GM23338 (cell line): Measurements from ENCODE around the gene SLC9A3. TPM values are rescaled to one million over a fixed set of nuclear protein-coding genes. Genes with fewer than 3 reads are reported as not detected.

ENCODE experiments used
- ATAC-seq: fragments of 200-7000 bp; cut with Tn5 transposase; 3 replicates; pipeline ENCODE4 v1.9.1; 2020
- DNase-seq: peaks from one replicate; pipeline ENCODE4 v3.0.0-alpha.2; 2015; ENCODE audit warnings: low spot score
- H2AFZ ChIP-seq: fragments of 200-600 bp; sonication (generic); 2 replicates; pipeline ENCODE4 v1.8.0; 2016; ENCODE audit warnings: antibody characterized with exemption, mild to moderate bottlenecking, moderate library complexity
- H3F3A ChIP-seq: fragments of 200-600 bp; sonication (generic); replicated peaks from 2 replicates; pipeline ENCODE4 v1.8.0; 2017; ENCODE audit warnings: antibody characterized with exemption, mixed run types, low read depth
- H3K27ac ChIP-seq: fragments of 200-600 bp; sonication (generic); 2 replicates; pipeline ENCODE4 v1.6.1; 2016; ENCODE audit warnings: low read depth
- H3K27me3 ChIP-seq: fragments of 200-600 bp; sonication (generic); 2 replicates; pipeline ENCODE4 v1.8.0; 2016; ENCODE audit warnings: mild to moderate bottlenecking, mixed run types, moderate library complexity; ENCODE audit not compliant: insufficient read depth
- H3K36me3 ChIP-seq: fragments of 200-600 bp; sonication (generic); 2 replicates; pipeline ENCODE4 v1.8.0; 2016; ENCODE audit warnings: mild to moderate bottlenecking; ENCODE audit not compliant: insufficient read depth
- H3K4me1 ChIP-seq: fragments of 200-600 bp; sonication (generic); 2 replicates; pipeline ENCODE4 v1.8.0; 2016; ENCODE audit warnings: mild to moderate bottlenecking, moderate library complexity; ENCODE audit not compliant: insufficient read depth
- H3K4me2 ChIP-seq: fragments of 200-600 bp; sonication (generic); 2 replicates; pipeline ENCODE4 v1.7.1; 2017; ENCODE audit warnings: mixed run types
- H3K4me3 ChIP-seq: fragments of 200-600 bp; sonication (generic); 2 replicates; pipeline ENCODE4 v1.6.1; 2016; ENCODE audit warnings: mixed run types
- H3K79me2 ChIP-seq: fragments of 200-600 bp; sonication (generic); replicated peaks from 2 replicates; pipeline ENCODE4 v1.8.0; 2017; ENCODE audit warnings: mild to moderate bottlenecking; ENCODE audit not compliant: insufficient read depth
- H3K9me2 ChIP-seq: fragments of 200-600 bp; sonication (generic); 2 replicates; pipeline ENCODE4 v1.8.0; 2017; ENCODE audit not compliant: insufficient read depth
- H4K20me1 ChIP-seq: fragments of 200-600 bp; sonication (generic); replicated peaks from 2 replicates; pipeline ENCODE4 v1.8.0; 2017; ENCODE audit warnings: mild to moderate bottlenecking; ENCODE audit not compliant: insufficient read depth
- H3K27ac Mint-ChIP-seq: 2 replicates; pipeline ENCODE4 v1.8.0; 2020; ENCODE audit warnings: inconsistent platforms, mild to moderate bottlenecking, moderate library complexity, mixed read lengths
- H3K27me3 Mint-ChIP-seq: 3 replicates; pipeline ENCODE4 v1.8.0; 2022; ENCODE audit warnings: low read depth, mild to moderate bottlenecking, moderate library complexity, mixed read lengths, inconsistent platforms; ENCODE audit not compliant: insufficient read depth, poor library complexity
- H3K36me3 Mint-ChIP-seq: 3 replicates; pipeline ENCODE4 v1.8.0; 2021; ENCODE audit warnings: low read depth, mild to moderate bottlenecking, inconsistent platforms, moderate library complexity, mixed read lengths
- H3K4me1 Mint-ChIP-seq: 3 replicates; pipeline ENCODE4 v1.8.0; 2020; ENCODE audit warnings: mild to moderate bottlenecking, inconsistent platforms, mixed read lengths
- H3K4me3 Mint-ChIP-seq: 3 replicates; pipeline ENCODE4 v1.8.0; 2021; ENCODE audit warnings: moderate library complexity, mild to moderate bottlenecking, inconsistent platforms, mixed read lengths
- H3K9me3 Mint-ChIP-seq: 3 replicates; pipeline ENCODE4 v1.8.0; 2020; ENCODE audit warnings: moderate library complexity, mild to moderate bottlenecking, inconsistent platforms, mixed read lengths
- CREB1 ChIP-seq: fragments of 250-450 bp; sonication (Bioruptor Pico); IDR thresholded peaks from 2 replicates; pipeline ENCODE4 v1.5.0; 2020; ENCODE audit warnings: low read depth, mild to moderate bottlenecking, moderate library complexity
- ETS1 ChIP-seq: IDR thresholded peaks from 2 replicates; pipeline ENCODE4 v1.6.1; 2016; ENCODE audit warnings: antibody characterized with exemption
- EZH2phosphoT487 ChIP-seq: fragments of 200-600 bp; sonication (generic); IDR thresholded peaks from one replicate; pipeline ENCODE4 v1.8.1; 2018; ENCODE audit warnings: antibody characterized with exemption; ENCODE audit not compliant: unreplicated experiment
- NANOG ChIP-seq: IDR thresholded peaks from 2 replicates; pipeline ENCODE4 v1.6.1; 2016; ENCODE audit warnings: antibody characterized with exemption, borderline replicate concordance
- POLR2AphosphoS5 ChIP-seq: IDR thresholded peaks from 2 replicates; pipeline ENCODE4 v1.6.1; 2016; ENCODE audit warnings: antibody characterized with exemption, low read depth
- REST ChIP-seq: IDR thresholded peaks from one replicate; pipeline ENCODE4 v1.6.1; 2018; ENCODE audit warnings: antibody characterized with exemption; ENCODE audit not compliant: unreplicated experiment
- STAT1 ChIP-seq: IDR thresholded peaks from one replicate; pipeline ENCODE4 v1.6.1; 2016; ENCODE audit warnings: antibody characterized with exemption; ENCODE audit not compliant: unreplicated experiment
- ZNF114 ChIP-seq: fragments of 250-450 bp; sonication (Bioruptor Pico); IDR thresholded peaks from 2 replicates; pipeline ENCODE4 v1.5.0; 2020; ENCODE audit warnings: mild to moderate bottlenecking, moderate library complexity
- ZNF331 ChIP-seq: fragments of 250-450 bp; sonication (Bioruptor Pico); IDR thresholded peaks from 2 replicates; pipeline ENCODE4 v1.5.0; 2020; ENCODE audit warnings: low read depth, mild to moderate bottlenecking, moderate library complexity
- polyA plus RNA-seq: library from polyadenylated mRNA; unstranded; fragments of >200 nt; fragmentation: Nextera tagmentation; extraction: Ambion mirVana; gene quantifications from 2 replicates; pipeline ENCODE4 v1.2.1, GENCODE V29; 2016
- total RNA-seq: library from RNA; depleted of rRNA; stranded (reverse); fragments of >200 nt; shearing (Covaris generic); gene quantifications from 2 replicates; pipeline ENCODE4 v1.2.3, GENCODE V29; 2014

SLC9A3 gene
- total and polyA plus RNA-seq, 2 experiments from 2014 or later = 0.39 to 3.1 TPM

DNA sequence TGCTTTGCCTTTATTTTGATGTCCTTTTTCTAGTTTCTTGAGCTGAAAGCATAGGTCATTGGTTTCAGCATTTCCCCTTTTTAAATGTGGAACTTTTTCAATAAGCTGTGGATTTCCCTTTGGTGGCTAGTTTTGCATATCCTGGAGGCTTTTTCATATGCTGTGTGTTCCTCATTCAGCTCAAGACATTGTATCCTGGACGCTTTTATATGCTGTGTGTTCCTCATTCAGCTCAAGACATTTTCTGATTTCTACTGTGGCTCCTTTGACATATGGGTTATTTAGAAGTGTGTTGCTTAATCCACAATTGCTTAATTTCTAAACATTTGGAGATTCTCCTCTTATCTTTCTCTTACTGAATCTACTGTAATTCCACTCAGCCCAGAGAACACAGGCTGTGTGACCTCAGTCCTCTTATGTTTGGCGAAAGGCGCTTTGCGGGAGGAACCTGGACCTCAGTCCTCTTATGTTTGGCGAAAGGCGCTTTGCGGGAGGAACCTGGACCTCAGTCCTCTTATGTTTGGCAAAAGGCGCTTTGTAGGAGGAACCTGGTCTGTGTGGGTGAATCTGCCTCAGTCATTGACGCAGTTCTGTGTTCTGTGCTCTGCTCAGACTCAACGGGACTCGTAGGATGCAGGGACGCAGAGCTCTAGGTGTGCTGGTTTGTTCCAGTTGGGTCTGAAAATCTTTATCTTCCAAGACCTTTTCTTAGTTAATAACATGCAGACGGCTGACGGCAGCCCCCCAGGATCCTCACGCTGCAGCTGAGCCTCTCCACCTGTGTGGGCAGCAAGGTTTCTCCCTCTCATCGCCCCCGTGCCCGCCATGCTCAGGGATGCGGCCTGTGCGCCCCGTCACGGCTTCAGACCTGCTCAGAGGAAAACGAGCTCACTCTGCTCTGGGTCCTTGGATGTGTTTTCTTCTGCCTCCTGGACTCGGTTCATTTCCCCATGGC, 6.0 kb upstream of the SLC9A3 start:
- Histone ChIP-seq H2AFZ (no peak overlapping the region), H3K27me3 (peaks cover 46% of the 10 kb centered on the region), H3K4me1 (no peaks in the 10 kb centered on the region), H3K4me2 (no peak overlapping the region), H3K27ac (no peak overlapping the region), H4K20me1 (no peaks in the 10 kb centered on the region), H3K79me2 (no peaks in the 10 kb centered on the region), H3K36me3 (no peaks in the 10 kb centered on the region), H3K9me2 (no peaks in the 10 kb centered on the region), H3F3A (0 out of 2 replicates have a peak, but pooled peaks cover 6% of the 10 kb centered on the region), H3K4me3 (no peak overlapping the region)
- H3K4me3 Mint-ChIP-seq = no peak overlapping the region; the same call in 2 of the 3 replicates
- peaks cover 54% of the 10 kb centered on the region for H3K27me3 Mint-ChIP-seq
- H3K36me3 Mint-ChIP-seq = no peaks in the 10 kb centered on the region
- H3K4me1 Mint-ChIP-seq = peaks cover 20% of the 10 kb centered on the region
- H3K9me3 Mint-ChIP-seq = no peaks in the 10 kb centered on the region
- DNase-seq (no peak), ATAC-seq (no peak)
- TF ChIP-seq STAT1 = no peak
- TF ChIP-seq EZH2phosphoT487 = no peak
- no peak for TF ChIP-seq NANOG
- no peak for TF ChIP-seq ZNF114
- TF ChIP-seq ETS1 = no peak
- no peak for TF ChIP-seq REST
- TF ChIP-seq POLR2AphosphoS5 = no peak
- no peak for TF ChIP-seq CREB1 (CRISPR knock-in tag)
- TF ChIP-seq ZNF331 = no peak
- no peak overlapping the region for H3K27ac Mint-ChIP-seq
